Testis (tissue), 3 donors: ENCODE results near the gene ERCC6L2. TPM values are rescaled to one million over a fixed set of nuclear protein-coding genes. Genes with fewer than 3 reads are reported as not detected.
A peak's percentile ranks its signal among the peaks of the same experiment; 100 is the strongest.

Source experiments
- DNase-seq: peaks from one replicate; pipeline ENCODE4 v3.0.0-alpha.2; 2019
- H3K27ac ChIP-seq, 2 donors: fragments of 200-600 bp; sonication (generic); one replicate each; pipeline ENCODE4 v1.5.1; 2019
- H3K27me3 ChIP-seq: fragments of 200-600 bp; sonication (generic); one replicate; pipeline ENCODE4 v1.5.1; 2019
- H3K36me3 ChIP-seq: fragments of 200-600 bp; sonication (generic); one replicate; pipeline ENCODE4 v1.5.1; 2017; ENCODE audit warnings: low read depth; ENCODE audit errors: missing control alignments
- H3K4me1 ChIP-seq: fragments of 200-600 bp; sonication (generic); one replicate; pipeline ENCODE4 v1.5.1; 2019
- H3K4me3 ChIP-seq, 2 donors: fragments of 200-600 bp; sonication (generic); one replicate each; pipeline ENCODE4 v1.5.1; 2017 to 2019
- H3K9me3 ChIP-seq: fragments of 200-600 bp; sonication (generic); one replicate; pipeline ENCODE4 v1.5.1; 2017
- CTCF ChIP-seq, 3 experiments: fragments of 450-650 bp in 2 of 3; fragments of 200-600 bp in 1 of 3; sonication (generic) in 1 of 3; IDR thresholded peaks; one replicate each; pipeline ENCODE4 v1.5.1; 2016 to 2019; ENCODE audit warnings: antibody characterized with exemption in 3 of 3, mild to moderate bottlenecking in 2 of 3, moderate library complexity in 1 of 3
- POLR2A ChIP-seq: fragments of 450-650 bp; IDR thresholded peaks from one replicate; pipeline ENCODE4 v1.6.1; 2017; ENCODE audit warnings: antibody characterized with exemption, mild to moderate bottlenecking, moderate library complexity
- WGBS, 2 donors: methylation state at CpG; one replicate each; pipeline ENCODE4 v1.1.5; 2018; 5-methylcytosine and 5-hydroxymethylcytosine counted together
- intact Hi-C: fragments of 100-400 bp; cut with DNase I; formaldehyde crosslinking; loops from one replicate; pipeline ENCODE4 v1.15.1; 2023; ENCODE audit warnings: low total_unique reads
- polyA plus RNA-seq: library from polyadenylated mRNA; stranded (reverse); fragments of 350-450 nt; fragmentation: Illumina TruSeq; extraction: RNeasy Lipid Tissue Mini Kit (QIAGEN cat#74804); gene quantifications from one replicate; pipeline ENCODE4 v1.2.3, GENCODE V29; 2014; ENCODE audit warnings: low read depth, low replicate concordance; ENCODE audit not compliant: insufficient read depth
- total RNA-seq, 2 donors: library from RNA; depleted of rRNA; stranded (reverse); fragments of >200 nt; gene quantifications; one replicate each; pipeline ENCODE4 v1.2.3, GENCODE V29; 2016

ERCC6L2 gene
- total and polyA plus RNA-seq, 3 donors from 2014 or later = 14.8 to 100 (median 83.9) TPM

GRCh38 chr9:95831810-95832209 is 43.7 kb upstream of the ERCC6L2 start:
- H3K9me3 ChIP-seq = no peaks in the 10 kb centered on the region
- DNase-seq = no peak
- no peak overlapping the region for H3K4me3 ChIP-seq
- no peaks in the 10 kb centered on the region for H3K36me3 ChIP-seq
- peaks cover 14% of the 10 kb centered on the region for H3K4me1 ChIP-seq
- peak overlapping the region; percentile 13 to 23 for H3K27ac ChIP-seq
- intact Hi-C loops = no loop called here
- TF ChIP-seq CTCF (IDR thresholded peaks at IDR 0.05) (no peak), POLR2A (no peak)
- no peaks in the 10 kb centered on the region for H3K27me3 ChIP-seq

- Histone ChIP-seq H3K4me3 (no peak overlapping the region), H3K4me1 (peaks cover 14% of the 10 kb centered on the region), H3K9me3 (no peaks in the 10 kb centered on the region), H3K27me3 (no peaks in the 10 kb centered on the region), H3K27ac (no peak overlapping the region), H3K36me3 (no peaks in the 10 kb centered on the region)
- TF ChIP-seq POLR2A (no peak), CTCF (IDR thresholded peaks at IDR 0.05) (no peak)
- intact Hi-C loops = no loop called here
- no peak for DNase-seq
- WGBS, 2 donors = 64 to 69% methylated on average over 6 of the region's 6 CpGs
Observed at GRCh38 chr9:95833546-95834178, 41.8 kb upstream of the ERCC6L2 start.

- TF ChIP-seq CTCF (IDR thresholded peaks at IDR 0.05) (no peak), POLR2A (no peak)
- H3K27ac ChIP-seq = no peak overlapping the region
- no peak overlapping the region for H3K4me3 ChIP-seq
- WGBS, 2 donors = 70 to 72% methylated on average over 3 of the region's 3 CpGs
- intact Hi-C loops = no loop called here
- H3K4me1 ChIP-seq = peaks cover 20% of the 10 kb centered on the region
- H3K36me3 ChIP-seq = no peaks in the 10 kb centered on the region
- no peaks in the 10 kb centered on the region for H3K9me3 ChIP-seq
- DNase-seq = no peak
- no peaks in the 10 kb centered on the region for H3K27me3 ChIP-seq
Observed at GRCh38 chr9:95834281-95834907, 41.1 kb upstream of the ERCC6L2 start.

DNA sequence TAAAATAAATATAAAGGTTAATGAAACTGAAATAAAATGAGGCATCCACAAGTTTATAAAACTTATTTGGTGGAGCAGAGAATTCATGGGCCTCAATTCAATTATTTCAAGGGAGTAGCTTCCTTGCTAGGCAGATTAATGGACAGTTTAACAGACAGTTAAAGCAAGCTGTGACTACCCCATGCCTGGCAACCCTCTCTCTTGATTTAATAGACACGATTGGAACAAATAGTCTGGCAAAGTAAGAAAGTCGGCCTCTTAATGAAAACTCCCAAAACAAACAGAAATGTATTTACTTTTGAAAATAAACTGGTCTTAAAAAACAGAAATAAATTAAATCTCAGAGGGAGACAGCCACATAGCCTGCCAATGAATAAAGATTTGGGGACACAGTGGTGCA is 40.1 kb upstream of the ERCC6L2 start:
- TF ChIP-seq CTCF (IDR thresholded peaks at IDR 0.05) (no peak), POLR2A (no peak)
- no peaks in the 10 kb centered on the region for H3K9me3 ChIP-seq
- H3K27ac ChIP-seq = no peak overlapping the region
- H3K36me3 ChIP-seq = no peaks in the 10 kb centered on the region
- H3K4me1 ChIP-seq = peaks cover 26% of the 10 kb centered on the region
- WGBS, 2 donors = 65 to 74% methylated on average over 2 of the region's 2 CpGs
- H3K4me3 ChIP-seq = no peak overlapping the region
- no peaks in the 10 kb centered on the region for H3K27me3 ChIP-seq
- intact Hi-C loops = no loop called here
- DNase-seq = no peak

DNA sequence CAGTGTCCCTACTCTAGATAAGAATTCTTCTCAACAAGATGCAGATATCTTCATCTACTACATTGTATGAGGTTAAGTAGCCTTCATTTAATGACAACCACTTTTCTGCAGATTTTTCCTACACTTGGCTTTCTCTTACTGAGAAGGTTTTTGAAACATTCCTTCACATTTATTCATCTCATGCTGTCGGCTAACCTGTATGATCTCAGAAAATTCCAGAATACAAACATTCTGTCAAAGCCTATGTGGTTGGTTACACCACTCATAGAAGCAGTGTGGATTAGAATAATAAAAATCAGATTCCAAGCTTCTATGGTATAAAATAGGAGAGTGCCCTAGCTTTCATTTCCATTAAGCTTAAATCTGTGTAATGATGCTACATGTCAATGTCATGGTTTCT is 39.4 kb upstream of the ERCC6L2 start:
- no peak overlapping the region for H3K27ac ChIP-seq
- H3K4me3 ChIP-seq = no peak overlapping the region
- no peaks in the 10 kb centered on the region for H3K36me3 ChIP-seq
- peaks cover 26% of the 10 kb centered on the region for H3K4me1 ChIP-seq
- WGBS, 2 donors = 85 to 86% methylated on average over 1 of the region's 1 CpG
- intact Hi-C loops = no loop called here
- no peaks in the 10 kb centered on the region for H3K9me3 ChIP-seq
- no peak for TF ChIP-seq POLR2A
- no peak for TF ChIP-seq CTCF (IDR thresholded peaks at IDR 0.05)
- DNase-seq = no peak
- no peaks in the 10 kb centered on the region for H3K27me3 ChIP-seq
